Epithelial cell of esophagus (primary cell): Measurements from ENCODE around the gene DOCK8.

Experiments
- DNase-seq: peaks from one replicate; pipeline ENCODE4 v3.0.0; 2010; ENCODE audit warnings: low read depth
- H3K4me3 ChIP-seq: 2 replicates; pipeline ENCODE4 v1.5.1; 2011; ENCODE audit warnings: mild to moderate bottlenecking, low read length, control low read depth
- TF ChIP-seq, protein P1 (sequence below): IDR thresholded peaks from 2 replicates; pipeline ENCODE4 v1.5.1; 2011; ENCODE audit warnings: low read depth, mild to moderate bottlenecking, low read length, control low read depth, inconsistent platforms; ENCODE audit not compliant: insufficient read depth; ENCODE audit errors: missing control alignments

The DOCK8 gene

GRCh38 chr9:488448-488847, 273.8 kb downstream of the DOCK8 start:
- TF ChIP-seq, protein P1, sequence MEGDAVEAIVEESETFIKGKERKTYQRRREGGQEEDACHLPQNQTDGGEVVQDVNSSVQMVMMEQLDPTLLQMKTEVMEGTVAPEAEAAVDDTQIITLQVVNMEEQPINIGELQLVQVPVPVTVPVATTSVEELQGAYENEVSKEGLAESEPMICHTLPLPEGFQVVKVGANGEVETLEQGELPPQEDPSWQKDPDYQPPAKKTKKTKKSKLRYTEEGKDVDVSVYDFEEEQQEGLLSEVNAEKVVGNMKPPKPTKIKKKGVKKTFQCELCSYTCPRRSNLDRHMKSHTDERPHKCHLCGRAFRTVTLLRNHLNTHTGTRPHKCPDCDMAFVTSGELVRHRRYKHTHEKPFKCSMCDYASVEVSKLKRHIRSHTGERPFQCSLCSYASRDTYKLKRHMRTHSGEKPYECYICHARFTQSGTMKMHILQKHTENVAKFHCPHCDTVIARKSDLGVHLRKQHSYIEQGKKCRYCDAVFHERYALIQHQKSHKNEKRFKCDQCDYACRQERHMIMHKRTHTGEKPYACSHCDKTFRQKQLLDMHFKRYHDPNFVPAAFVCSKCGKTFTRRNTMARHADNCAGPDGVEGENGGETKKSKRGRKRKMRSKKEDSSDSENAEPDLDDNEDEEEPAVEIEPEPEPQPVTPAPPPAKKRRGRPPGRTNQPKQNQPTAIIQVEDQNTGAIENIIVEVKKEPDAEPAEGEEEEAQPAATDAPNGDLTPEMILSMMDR = no peak
- no peak for DNase-seq
- H3K4me3 ChIP-seq = no peak overlapping the region

- no peak overlapping the region for H3K4me3 ChIP-seq
- DNase-seq = no peak
- TF ChIP-seq, protein P1 = no peak
These were observed 274.8 kb downstream of the DOCK8 start for GRCh38 chr9:489198-490197.

- H3K4me3 ChIP-seq = no peak overlapping the region
- DNase-seq = no peak
- TF ChIP-seq, protein P1 = no peak
These were observed 280.1 kb downstream of the DOCK8 start for GRCh38 chr9:494764-495163.

DNA sequence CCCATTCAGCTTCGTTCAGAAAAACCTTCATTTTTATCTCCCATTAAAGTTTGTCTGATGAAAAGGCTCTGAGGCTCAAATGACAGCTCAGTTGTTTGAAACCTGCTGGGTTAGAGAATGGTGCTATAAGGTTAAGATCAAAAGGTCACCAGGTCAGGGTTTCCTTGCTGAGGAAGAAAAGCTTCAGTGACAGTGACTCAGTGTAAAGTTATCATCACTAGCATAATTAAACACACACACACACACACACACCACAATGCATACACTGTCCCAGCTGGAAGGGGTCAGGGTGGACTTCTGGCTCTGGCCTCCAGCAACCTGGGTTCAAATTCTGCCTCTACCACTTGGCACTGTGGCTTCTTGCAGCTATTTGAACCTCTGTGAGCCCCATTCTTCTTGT, 281.1 kb downstream of the DOCK8 start:
- TF ChIP-seq, protein P1 = no peak
- DNase-seq = no peak

GRCh38 chr9:503326-503725, 288.7 kb downstream of the DOCK8 start:
- DNase-seq = no peak
- peak overlapping the region; percentile 60 for H3K4me3 ChIP-seq
- TF ChIP-seq, protein P1 = no peak

More for the DNA sequence above, 281.1 kb downstream of the DOCK8 start:
- no peak overlapping the region for H3K4me3 ChIP-seq

GRCh38 chr9:503881-504852, 289.5 kb downstream of the DOCK8 start, which contains the start of gene KANK1:
TSS of gene KANK1 (plus strand) at chr9:504695.
- TF ChIP-seq, protein P1 = no peak
- H3K4me3 ChIP-seq = peak within 1 kb of the TSS; percentile 74
- peak; percentile 86 for DNase-seq
